GM21526 (cell line): ENCODE results near the gene ATL3.
A peak's percentile ranks its signal among the peaks of the same experiment; 100 is the strongest.
"Not testable (repeated sequence)": the region's sequence is repeated elsewhere in the genome, so short reads cannot be mapped to it uniquely, and the experiment has no call there.

Experiments used
- ATAC-seq: cut with Tn5 transposase; IDR thresholded peaks from one replicate; pipeline ENCODE4 v1.9.1; 2021; ENCODE audit warnings: moderate library complexity; ENCODE audit not compliant: unreplicated experiment, low FRiP score

ATL3 gene

DNA sequence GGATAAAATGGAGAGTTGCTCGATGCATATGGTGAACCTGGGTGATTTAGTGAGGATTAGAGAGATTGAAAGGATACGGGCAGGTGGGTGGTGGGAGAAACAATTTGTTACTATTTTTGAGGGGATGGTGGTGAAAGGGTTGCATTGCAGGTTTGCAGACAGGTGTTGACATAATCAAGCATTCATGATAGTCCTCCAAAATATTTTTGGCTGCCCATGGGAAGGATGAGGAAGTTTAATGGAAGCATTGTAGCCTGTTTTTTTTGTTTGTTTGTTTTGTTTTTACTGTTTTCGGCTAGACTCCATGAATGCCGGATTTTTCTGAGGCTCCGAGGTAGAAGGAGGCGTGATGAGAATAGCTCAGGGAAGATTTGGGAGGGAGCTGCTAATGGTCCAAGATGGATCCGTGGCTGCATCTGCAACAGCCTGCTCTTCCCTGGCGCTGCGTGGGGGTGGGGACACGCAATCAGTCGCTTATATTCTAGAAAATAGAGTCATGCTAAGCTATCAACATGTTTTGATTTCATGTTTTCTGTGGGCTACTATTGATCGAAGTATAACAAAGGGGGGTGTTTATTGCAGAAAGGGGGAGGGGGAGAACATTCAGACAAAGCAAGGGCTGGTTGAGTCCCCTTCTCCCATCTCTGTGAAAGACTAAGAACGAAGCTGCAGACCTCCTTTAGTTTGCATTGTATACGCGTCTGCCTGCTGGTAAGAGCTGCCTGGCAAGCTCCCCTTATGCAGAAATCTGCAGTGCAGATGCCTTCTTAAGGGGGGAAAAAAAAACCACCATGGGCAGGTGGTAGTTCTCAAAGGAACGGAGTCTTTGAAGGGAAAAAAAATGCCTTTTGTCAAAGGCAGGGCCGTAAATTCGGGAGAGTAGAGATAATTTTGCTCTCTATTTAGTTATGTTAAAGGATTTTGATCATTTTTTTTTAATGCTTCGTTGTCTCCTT is 11.2 kb upstream of the ATL3 start:
- ATAC-seq, result peak; percentile 9

DNA sequence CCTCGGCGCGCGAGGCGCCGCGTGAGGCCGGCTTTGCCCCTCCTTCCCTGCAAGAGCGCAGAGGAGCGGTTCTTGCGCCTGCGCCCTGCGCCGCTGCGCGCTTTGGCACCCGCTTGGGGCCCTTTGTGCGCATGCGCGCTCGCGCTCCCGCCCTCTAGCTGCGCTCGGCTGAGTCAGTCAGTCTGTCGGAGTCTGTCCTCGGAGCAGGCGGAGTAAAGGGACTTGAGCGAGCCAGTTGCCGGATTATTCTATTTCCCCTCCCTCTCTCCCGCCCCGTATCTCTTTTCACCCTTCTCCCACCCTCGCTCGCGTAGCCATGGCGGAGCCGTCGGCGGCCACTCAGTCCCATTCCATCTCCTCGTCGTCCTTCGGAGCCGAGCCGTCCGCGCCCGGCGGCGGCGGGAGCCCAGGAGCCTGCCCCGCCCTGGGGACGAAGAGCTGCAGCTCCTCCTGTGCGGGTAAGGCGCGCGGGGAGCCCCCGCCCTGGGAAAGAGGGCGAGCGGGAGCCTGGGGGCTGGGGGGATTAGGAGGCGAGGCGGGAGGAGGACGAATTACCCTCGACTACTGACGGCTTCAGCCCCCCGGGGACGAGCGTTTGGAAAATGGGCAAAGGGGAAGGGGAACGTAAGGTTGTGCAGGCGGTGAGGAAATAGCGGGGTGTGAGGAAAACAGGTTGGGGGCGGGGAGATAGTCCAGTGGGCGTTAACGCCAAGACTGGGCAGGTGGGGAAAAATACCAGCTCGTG is 10.3 kb upstream of the ATL3 start, which contains the start of gene RTN3:
Gene RTN3, plus strand, starts transcription at position 180 of the 745 bp plus-strand sequence. Its CDS starts 137 bp downstream, at position 317.
- peak; percentile 83 for ATAC-seq

DNA sequence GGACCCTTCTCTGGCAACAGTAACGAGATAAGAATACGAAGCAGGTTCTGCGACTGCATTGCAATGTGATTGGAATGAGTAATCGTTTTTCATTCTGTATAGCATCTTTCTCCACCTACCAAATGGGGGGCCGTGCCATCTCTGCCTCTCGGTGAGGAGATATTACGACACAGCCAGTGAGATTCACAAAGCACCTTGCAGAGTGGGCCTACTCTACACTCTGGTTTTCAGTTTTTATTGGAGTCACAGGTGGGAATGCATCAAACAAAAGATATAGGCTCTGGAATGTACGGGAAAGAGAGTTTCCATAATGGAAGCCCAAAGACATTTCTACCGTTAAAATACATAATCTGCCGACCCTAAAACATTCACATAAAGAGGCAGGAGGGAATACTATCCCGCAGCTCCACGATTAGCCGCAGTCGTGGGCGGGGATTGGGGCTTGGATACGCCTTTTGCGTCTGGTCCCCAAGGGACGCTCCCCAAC is 9.7 kb upstream of the ATL3 start:
- ATAC-seq, result no peak

DNA sequence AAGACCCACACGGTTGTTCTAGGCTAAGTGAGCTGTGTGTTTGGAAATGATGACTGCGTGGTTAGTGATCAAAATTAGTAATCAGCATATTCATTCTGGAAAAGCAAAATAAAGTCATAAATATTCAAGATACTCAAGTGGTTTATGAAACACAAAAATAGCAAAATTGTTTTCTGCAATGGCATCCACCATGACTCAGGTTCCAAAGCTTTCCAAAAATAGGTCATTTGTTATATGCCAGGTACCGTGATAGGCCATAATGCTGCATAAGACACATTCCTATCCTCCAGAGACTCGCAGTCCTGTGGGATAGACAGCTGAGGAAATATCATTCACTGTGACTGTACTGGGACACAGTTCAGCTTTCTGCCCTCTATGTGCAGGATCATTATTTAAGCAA is 2.4 kb upstream of the ATL3 start:
- no peak for ATAC-seq

DNA sequence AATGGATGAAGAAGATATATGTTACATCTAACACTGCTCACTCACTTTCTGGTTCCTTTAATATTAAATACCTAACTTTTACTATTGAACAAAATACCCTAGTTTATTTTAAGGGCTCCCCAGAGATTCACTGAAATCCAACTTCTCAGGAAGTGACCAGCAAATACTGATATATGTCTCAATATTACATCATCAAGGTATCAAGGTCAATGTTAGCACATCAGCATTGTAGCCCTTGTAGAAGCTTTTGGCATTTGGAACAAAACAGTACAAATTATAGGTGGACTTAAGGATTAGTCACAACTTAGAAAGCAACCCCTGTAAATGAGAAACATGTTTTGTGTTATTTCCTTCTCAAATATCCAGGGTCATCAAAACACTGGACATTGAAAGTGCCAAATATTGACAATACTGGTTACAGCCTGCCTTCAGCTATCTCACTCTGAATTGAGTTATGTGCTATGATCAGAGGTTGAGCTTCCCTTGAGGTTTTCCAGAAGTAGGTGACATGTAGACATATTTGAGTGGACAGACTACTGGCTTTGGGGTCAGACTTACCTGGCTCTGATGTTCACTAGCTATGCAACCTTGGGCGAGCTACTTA is 1.9 kb upstream of the ATL3 start:
- no peak for ATAC-seq

DNA sequence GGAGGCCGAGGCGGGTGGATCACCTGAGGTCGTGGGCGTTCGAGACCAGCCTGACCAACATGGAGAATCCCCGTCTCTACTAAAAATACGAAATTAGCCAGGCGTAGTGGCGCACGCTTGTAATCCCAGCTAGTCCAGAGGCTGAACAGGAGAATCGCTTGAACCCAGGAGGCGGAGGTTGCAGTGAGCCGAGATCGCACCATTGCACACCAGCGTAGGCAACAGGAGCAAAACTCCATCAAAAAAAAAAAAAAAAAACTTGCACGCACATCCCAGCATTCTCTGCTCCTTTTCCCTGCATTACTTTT is 934 bp upstream of the ATL3 start:
- no peak for ATAC-seq

DNA sequence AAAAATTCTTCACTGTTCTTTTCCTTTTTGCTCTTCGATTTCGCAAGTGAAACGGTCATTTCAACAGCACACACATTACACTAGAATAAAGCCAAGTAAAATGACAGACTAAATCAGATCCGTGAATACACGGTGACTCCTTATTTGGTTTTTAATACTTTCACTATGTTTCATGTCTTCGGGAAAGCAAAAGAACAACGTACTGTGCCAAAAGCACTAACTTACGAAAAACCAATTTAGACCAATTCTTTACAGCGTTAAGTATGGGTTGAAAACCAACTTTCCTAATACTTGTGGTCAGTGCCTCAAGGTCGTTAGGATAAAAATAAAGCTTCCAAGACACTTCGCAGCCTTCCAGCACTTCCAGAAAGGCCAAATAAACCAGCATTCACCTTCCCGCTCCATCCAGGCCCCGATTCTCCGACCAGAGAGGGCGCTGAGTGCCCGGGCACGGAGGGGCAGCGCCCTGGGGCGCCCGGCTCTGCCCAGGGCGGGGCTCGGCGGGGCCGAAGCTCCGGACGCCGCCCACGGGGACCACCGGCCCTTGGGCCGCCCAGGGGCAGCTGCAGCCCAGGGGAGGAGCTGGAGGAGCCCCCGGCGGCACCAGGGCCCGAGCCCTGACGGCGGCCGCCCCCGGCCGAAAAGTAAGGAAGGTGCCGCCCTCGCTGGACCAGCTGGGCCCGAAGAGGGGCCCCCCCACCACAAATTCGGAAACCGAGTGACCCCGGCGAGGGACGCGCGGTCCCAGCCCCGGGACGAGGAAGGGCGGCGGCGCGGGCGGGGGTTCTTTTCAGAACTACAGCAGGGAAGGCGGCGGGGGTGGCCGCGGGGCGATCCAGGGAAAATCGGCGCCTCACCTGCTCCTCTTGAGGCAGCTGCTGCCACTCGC is 499 bp downstream of the ATL3 start:
- ATAC-seq, result peak; percentile 22

DNA sequence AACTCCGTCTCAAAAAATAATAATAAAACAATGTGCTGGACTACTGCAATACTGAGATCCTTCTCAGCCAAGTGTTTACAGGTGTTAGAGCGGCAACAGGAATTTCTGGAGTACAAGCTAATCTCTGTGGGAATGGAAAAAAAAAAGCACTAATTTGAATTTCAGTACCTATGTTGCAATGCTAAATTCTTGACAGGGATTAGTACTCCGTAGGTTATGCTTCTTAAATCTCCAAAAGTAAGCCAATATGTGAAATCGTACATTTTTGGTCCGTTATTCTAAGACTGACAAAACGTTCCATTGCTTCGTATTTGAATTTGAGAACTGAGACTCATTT is 1.1 kb downstream of the ATL3 start:
- ATAC-seq, result no peak

DNA sequence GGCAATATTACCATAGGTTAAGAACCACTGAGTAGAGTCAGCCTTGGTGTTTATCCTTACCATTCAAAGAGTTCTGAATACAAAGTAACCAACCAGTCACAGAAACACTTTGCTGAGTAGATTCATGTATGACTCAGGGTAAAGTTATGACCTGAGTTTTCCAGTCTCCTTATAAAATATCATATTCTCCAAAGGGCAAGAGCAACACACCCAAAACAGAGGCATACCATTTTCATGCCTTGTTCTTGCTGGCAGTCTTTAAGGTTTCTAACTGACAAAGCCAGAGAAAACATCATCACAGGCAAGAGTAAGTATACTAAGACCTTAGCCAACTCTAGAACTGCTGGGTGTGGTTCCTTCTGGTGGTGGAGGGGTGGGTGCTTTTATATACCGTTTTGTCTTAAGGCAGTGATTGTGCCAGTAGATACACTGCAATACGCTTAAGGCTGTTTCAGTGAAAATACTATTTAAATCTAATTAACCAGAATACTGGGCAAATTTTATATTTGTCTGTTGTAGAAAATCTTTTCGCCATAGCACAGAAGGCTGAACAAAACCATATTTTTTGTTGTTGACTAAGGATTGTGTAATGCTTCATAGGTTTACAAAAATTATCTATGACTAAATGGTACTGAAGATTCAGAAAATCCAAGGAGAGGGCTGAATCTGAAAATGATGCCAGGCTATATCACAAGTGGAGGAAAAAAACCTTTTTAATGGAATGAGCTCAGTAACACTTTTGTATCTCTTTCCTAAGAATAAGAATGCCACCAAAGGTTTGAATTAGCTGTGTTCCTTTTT is 3.0 kb downstream of the ATL3 start:
- no peak for ATAC-seq

DNA sequence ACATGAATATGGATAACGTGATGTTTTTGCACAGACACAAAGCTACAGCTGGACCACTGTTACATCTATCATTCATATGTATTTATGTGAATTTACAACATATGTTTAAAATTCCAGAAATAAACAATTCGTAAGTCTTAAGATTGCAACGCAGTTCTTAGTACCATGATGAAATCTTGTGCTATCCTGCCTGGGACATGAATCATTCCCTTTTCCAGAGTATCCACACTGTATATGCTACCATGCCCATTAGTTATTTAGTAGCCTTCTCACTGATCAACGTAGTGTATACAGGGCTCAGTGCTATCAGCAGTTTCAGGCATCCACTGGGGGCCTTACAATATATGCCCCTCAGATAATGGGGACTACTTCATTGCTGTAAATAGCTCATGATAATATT is 4.3 kb downstream of the ATL3 start:
- ATAC-seq, result no peak

DNA sequence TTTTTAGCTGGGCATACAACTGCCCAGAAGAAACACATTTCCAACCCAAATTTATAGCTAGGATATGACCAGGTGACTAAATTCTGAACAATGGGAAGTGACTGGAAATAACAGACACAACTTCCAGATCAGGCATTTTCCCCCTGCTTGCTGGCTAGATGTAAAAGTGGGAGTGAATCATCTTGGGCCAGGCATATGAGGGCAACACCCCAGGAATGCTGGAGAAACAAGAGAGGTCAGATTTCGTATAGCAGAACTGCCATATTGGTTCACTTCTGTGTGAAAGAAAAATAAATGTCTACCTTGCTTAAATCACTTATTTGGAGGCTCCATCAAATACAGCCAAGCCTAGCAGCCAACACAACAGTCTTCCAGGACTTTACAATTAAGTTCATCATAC is 7.4 kb downstream of the ATL3 start:
- ATAC-seq, result no peak

DNA sequence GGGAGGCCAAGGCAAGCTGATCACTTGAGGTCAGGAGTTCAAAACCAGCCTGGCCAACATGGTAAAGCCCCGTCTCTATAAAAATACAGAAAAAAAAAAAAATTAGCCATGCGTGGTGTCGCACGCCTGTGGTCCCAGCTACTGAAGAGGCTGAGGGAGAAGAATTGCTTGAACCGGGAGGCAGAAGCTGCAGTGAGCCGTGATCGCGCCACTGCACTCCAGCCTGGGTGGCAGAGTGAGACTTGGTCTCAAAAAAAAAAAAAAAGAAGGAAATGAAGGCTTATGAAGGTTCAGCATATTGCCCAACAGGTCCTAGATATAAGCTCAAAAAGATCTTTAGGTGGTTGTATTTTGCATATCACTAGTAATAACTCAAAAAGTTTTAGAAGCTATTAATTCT is 10.2 kb downstream of the ATL3 start:
- no peak for ATAC-seq

DNA sequence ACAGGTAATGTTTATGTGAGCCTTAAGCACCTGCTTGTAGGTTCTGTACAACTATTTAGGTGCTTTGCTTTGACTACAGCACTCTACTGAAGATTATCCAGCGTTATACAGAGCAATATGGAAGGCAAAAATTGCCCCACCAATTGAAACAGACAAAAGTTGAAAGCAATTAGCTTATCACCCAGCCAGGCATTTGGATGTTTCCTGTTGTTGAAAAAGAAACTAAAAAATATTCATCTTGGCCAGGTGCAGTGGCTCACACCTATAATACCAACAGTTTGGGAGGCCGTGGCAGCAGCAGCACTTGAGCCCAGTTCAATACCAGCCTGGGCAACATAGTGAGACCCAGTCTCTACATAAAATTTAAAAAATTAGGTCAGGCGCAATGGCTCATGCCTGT is 18.5 kb downstream of the ATL3 start:
- no peak for ATAC-seq

DNA sequence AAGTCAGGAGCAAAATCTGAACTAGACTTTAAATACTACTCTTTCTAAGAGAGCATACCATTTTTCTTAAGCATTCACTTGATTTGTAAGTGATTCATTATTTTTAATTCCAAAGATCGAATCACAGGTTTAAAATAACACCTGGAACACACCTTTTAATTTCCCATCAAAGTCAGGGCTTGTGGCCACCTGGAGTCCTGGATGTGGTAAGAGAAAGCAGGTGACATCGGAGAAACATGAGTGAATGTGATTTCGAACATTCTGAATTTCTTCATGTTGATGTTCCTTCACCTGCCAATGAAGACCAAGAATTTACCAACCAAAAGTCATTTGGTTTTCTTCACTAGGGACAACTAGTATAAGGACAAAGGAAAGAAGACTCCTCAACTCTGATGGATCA is 28.0 kb downstream of the ATL3 start:
- no peak for ATAC-seq

DNA sequence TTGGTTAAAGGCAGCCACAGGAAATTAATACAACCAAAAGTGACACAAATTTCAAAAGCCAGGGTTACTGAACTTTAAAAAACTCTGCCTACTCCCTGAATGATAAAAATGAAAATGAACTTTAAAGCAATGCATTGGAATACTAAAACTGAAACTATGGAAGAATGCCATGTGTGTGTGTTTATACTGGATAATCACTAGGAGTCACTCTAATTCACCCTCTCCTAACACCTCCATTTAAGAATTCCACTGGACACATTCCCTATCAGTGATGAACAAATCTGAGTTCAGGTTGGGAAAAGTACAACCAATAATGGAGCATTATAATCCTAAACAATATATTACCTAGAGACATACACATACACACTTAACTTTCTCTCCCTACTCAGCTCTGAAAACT is 29.4 kb downstream of the ATL3 start:
- ATAC-seq, result no peak

DNA sequence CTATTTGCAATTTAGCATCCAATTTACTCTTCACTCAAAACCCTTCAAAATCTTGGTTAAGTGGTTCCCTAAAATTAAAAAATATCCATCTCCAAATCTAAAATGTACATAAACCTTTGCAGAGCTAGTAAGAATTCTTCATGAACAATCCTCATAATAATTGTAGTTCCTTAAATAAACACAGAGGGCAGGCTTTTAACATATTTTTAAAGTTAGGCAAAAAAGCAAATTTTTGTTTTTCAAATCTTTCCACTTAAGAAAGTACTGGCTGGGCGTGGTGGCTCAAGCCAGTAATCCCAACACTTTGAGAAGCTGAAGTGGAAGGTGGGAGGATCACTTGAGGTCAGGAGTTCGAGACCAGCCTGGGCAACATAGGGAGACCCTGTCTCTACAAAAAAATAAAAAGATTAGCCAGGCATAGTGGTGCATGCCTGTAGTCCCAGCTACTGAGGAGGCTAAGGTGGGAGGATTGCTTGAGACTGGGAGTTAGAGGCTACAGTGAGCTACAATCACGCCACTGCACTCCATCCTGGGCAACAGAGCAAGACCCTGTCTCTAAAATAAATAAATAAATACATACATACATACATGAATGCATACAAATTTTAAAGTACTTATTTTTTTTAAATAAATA is 31.9 kb downstream of the ATL3 start:
- no peak for ATAC-seq

DNA sequence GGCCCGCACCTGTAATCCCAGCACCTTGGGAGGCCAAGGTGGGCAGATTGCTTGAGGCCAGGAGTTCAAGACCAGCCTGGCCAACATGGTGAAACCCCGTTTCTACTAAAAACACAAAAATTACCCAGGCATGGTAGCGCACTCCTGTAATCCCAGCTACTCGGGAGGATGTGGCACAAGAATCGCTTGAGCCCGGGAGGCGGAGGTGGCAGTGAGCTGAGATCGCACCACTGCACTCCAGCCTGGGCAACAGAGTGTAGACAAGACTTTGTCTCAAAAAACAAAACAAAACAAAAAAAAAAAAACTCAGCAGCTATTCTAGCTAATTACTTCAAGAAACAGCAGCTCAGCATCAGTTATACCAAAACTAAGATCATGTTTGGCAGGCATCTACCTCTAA is 32.7 kb downstream of the ATL3 start:
- ATAC-seq, result not testable (repeated sequence)

DNA sequence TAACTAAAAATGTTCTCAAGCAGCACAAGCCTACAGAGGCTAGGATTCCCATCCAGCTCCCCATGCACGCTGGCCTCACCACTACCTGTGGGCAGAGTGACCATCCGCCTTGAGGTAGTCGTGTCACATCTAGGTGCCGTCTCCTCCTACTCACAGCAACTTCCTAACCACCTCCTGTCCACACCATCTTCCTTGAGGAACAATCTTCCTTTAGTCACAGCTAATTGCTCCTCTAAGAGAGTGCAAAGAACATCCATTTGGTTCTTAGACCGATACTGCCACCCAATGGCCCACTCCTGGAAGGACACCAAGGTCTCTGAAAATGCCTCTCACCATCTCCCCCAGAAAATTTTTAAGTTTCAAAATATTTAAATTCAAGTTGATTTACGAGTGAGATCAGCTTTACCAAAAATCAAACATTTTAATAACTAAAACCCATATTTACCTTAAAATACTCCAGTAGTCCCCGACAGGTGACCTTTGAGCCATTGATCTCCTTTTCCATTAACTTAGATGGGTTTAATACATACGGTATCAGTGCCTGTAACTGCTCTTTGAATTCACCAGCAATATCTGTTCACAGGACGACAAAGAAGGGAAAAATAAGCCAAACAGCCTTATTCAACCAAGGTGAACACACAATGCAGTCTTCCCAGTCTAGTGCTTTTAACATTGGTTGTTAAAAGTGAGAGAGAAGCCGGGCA is 35.3 kb downstream of the ATL3 start:
- ATAC-seq, result no peak

DNA sequence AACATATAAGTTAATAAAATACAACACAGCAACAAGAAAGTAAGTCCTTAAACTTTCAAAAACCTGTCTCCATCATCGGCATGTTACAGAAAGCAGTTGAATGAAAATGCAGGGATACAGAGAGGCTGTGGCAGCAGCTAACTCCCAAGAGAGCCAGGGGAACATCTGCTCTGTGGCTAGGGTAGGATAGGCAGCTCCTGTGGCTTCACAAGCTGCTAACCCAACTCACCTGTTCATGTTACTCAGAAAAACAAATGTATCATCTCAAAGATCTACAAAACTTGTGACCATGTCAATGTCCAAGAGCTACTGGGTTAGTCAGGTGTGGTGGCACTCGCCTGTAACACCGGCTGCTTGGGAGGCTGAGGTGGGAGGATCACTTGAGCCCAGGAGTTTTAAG is 41.8 kb downstream of the ATL3 start:
- ATAC-seq, result no peak
